NCI-H146 treated with DMSO at 0.1 percent for 48 hours (cell line): Measurements from ENCODE around the gene CCL22.

Experiments used
- DNase-seq: peaks from one replicate; lab custom pipeline; 2025; ENCODE audit not compliant: unreplicated experiment; lab: John Stamatoyannopoulos, UW

CCL22 gene

DNA sequence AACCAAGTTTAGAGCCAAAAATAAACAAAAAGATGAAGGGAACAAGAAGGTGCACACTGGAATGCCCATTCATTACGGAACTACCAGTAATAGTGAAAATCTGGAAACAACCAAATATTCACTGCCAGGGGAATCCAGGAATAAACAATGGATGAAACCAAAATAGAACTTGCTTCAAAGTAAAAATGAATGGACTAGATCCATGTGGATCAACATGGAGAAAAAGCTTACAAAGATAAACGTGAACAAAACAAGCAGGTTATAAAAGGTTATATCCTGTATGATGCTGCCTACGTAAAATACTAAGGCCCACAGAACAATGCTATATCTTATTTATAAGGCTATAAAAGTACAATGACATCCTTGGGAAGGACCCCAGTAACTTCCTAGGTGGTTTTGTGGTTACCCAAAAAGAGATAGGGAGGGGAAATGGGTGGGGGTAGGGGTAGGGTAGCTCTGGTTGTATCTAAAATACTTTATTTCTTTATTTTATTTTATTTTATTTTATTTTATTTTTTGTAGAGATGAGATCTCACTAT lies 12.8 kb upstream of the CCL22 start:
- no peak for DNase-seq

DNA sequence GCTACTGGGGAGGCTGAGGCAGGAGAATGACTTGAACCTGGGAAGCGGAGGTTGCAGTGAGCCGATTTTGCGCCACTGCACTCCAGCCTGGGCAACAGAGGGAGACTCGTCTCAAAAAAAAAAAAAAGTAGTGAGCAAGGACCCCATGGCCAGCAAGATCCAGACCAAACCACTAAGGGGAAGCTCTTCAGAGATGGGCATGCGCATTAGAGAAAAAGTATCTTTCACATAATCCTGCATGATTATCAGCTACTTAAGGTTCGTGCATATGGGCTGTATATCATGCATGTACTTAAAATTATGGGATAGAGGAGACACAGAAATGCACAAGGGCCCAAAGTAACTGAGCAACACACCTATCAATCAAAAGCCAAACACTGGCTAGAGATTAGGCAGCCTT lies 10.7 kb upstream of the CCL22 start:
- no peak for DNase-seq

DNA sequence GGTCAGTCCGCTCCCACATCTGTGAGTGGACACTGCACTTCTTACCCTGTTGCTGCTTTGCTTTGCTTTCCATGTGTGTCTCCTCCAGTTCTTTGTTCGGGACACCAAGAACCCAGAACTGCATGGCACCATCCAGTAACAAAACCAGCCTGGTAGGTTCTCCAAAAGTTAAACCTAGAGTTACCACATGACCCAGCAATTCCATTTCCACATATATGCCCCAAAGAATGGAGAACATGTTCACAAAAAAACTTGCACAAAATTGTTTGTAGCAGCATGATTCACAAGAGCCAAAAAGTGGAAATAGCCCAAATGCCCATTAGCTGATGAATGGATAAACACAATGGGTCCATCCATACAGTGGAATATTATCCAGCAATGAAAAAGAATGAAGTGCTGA lies 10.3 kb upstream of the CCL22 start:
- DNase-seq: no peak

DNA sequence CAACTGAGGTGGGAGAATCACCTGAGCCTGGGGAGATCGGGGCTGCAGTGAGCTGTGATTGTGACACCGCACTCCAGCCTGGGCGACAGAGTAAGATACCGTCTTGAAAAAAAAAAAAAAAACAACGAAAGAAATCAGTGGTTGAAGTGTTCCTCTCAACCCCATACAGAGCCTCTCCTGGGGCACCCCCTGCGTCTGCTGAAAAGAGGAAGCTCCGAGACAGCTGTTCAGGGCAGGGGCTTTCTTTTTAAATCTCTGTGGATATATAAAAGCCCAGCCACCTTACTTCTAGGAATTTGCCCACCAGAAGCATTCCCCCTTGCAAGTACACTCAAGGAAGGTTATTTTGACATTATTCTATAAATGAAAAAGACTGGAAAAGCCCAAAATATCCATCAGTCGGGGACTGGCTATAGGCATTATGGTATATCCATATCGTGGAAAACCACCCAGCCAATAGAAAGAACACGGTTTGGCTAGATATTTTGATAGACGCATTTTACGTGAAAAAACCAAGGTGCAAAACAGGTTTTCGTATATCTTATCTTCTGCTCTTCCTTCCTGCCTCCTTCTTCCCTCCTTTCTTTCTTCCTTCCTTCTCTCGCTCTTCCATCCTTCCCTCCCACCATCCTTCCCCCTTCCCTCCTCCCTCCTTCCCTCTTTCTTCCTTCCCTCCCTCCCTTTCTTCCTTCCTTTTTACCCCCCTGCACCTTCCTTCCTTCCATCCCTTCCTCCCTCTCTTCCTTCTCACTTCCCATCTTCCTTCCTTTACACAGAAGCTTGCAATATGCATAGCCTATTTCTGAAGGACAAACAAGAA lies 9.2 kb upstream of the CCL22 start:
- no peak for DNase-seq

DNA sequence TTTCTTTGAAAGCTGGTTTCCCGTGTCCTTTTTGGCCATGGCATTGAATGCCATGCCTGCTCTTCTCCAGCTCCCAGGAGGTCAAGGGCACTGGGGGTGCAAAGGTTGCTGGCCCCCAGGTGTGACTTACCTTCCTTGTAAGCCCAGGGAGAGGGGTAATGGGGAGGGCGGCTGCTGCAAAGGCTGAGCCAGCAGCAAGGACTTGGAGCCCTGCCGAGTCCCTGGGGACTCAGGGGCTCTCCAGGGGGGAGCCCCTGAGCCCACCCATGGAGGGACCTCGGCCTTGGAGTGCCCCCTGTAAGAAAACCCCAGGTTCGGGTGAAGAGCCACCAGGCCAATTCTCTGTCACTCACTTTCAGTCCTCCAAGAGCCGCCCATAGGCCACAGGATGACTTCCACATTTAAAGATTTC lies 5.9 kb upstream of the CCL22 start:
- no peak for DNase-seq

DNA sequence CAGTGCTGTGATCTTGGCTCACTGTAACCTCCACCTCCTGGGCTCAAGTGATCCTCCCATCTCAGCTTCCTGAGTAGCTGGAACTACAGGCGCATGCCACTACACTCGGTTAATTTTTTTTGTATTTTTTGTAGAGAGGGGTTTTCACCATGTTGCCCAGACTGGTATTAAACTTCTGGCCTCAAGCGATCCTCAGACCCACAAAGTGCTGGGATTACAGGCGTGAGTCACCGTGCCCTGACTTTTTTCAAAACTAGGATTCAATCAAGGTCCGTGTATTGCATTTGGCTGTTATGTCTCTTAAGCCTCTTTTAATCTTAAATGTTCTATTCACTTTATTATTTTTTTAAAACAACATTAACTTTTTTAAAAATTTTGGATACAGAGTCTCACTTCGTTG lies 4.3 kb upstream of the CCL22 start:
- no peak for DNase-seq

DNA sequence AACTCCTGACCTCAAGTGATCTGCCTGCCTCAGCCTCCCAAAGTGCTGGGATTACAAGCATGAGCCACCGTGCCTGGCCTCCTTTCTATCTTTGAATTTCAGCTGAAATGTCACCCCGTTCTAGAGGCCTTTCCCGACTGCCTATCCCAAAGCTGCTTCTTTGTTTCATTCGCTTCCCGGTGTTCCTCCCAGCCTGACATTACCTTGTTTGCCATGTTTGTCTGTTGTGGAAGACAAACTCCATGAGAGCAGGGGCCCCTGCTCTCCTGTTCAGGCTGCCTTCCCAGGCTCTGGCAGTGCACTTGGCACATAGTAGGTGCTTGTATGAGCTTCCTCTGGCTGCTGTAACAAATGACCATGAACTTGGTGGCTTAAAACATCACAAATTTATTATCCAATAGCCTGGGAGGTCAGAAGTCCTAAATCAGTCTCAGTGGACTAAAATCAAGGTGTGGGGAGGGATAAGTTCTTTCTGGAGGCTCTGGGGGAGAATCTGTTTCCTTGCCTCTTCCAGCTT lies 2.6 kb upstream of the CCL22 start:
- no peak for DNase-seq

DNA sequence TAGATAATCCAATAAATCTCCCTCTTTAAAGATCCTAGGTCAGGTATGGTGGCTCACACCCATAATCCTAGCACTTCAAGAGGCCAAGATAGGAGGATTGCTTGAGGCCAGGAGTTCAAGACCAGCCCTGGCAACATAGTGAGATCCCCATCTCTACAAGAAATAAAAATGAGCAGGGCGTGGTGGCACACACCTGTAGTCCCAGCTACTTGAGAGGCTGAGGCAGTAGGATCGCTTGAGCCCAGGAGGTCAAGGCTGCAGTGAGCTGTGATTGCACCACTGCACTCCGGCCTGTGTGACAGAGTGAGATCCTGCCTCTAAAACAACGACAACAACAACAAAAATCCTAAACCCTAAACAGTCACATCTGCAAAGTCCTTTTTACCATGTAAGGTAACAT lies 2.0 kb upstream of the CCL22 start:
- DNase-seq: no peak

DNA sequence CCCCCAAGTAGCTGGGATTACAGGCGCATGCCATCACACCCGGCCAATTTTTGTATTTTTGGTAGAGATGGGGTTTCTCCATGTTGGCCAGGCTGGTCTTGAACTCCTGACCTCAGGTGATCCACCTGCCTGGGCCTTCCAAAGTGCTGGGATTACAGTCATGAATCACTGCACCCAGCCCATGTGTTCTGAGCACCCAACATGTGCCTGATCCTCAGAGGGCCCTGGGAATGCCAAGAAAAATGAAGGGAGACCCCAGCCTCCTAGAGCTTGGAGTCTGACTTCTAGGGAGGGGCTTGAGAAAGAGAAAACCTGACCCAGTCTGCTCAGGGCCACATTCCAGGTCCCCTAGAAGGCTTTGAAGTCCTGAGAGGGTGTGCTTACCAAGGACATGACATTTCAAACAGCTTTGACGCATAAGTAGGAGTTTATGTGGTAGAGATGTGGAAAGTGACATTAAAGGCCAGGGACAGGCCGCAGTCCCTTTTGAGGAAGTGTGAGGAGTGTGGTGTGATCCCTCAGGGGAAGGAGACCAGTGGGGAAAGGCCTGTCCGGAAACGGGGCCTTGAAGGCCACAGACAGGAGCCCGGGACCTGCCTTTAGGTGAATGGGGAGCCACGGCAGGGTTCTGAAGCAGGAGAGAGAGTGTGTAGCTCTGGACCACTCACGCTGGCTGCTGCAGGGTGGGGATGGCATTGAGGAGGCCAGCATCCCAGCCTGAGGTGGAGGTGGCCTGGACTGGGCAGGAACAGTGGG lies 1.1 kb upstream of the CCL22 start:
- DNase-seq: no peak

DNA sequence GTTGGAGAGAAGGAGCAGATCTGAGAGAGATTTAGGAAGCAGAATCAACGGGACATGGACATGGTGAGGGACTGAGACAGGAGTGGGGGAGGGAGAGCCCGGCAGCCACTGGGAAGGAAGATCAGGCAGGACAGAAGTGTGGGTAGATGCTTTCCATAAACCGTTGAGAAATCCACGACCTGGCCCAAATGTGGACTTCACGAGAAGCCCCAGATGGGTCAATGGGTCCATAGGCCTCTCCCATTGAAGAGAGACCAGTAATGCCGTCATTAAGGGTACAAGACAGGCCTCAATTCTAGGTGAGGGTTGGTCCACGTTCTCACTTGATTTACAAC lies 530 bp upstream of the CCL22 start:
- no peak for DNase-seq

DNA sequence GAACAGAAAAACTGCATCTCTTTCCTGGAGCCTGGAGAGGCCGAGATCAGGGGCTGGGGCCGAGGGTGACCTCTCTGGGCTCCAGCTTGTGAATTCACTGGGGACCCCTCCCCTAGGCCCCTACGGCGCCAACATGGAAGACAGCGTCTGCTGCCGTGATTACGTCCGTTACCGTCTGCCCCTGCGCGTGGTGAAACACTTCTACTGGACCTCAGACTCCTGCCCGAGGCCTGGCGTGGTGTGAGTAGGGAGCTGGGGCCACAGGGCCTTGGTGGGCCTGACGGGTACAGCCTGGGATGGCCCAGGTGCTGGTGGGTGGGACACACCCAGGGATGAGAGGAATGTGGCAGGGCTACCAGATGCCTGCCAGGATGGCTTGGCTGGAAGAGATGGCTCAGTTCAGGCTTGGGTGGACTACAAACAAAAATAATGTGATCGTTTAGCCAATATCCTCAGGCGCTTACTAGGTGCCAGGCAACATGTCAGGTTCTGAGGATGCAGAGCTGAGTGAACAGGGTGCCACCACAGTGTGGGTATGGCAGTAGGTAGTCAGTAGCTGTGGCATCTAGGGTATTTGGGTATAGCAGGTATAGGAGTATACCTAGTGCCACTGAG lies 1.8 kb downstream of the CCL22 start:
- no peak for DNase-seq

DNA sequence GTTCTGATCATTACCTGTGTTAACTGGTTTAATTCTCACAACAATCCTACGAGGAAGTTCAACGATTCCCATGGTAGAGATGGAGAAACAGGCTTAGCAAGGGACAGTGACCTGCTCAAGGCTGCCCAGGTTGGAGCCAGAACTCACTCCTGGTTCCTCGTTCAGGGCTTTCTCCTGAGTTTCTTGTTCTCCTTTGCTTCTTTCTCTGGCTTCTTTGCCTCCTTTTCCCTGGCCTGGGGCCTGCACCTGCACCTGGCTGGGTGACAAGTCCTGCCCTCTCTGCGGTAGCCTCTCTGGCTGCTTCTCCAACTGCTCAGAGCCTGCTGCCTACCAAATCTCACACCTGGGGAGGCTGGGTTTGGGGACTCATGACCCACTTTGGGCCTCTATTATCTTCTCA lies 2.8 kb downstream of the CCL22 start:
- no peak for DNase-seq

DNA sequence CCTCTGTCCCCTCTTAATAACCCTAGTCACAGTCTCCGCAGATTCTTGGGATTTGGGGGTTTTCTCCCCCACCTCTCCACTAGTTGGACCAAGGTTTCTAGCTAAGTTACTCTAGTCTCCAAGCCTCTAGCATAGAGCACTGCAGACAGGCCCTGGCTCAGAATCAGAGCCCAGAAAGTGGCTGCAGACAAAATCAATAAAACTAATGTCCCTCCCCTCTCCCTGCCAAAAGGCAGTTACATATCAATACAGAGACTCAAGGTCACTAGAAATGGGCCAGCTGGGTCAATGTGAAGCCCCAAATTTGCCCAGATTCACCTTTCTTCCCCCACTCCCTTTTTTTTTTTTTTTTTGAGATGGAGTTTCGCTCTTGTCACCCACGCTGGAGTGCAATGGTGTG lies 5.6 kb downstream of the CCL22 start:
- DNase-seq: no peak

DNA sequence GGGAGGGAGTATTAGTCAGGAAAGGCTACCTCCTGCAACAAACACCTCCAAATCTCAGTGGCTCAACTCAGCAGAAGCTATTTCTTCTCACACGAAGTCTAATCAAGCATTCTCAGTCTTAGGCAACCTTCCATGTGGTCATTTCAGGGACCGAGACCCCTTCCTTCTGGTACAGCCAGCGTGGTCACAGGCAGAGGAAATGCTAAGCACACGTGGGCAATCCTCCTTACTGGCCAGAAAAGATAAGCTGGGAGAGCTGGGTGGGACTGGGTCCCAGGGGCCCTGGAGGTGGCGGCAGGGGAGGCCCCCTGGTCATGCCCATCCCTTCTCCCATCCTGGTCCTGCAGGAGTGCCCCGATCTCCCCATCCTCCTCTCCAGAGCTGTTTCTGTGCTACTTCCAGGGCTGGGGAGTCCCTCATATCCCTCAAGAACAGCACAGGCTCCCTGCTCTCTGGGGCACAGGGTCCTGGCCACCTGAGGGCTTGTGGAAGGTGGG lies 8.0 kb downstream of the CCL22 start:
- DNase-seq: no peak

DNA sequence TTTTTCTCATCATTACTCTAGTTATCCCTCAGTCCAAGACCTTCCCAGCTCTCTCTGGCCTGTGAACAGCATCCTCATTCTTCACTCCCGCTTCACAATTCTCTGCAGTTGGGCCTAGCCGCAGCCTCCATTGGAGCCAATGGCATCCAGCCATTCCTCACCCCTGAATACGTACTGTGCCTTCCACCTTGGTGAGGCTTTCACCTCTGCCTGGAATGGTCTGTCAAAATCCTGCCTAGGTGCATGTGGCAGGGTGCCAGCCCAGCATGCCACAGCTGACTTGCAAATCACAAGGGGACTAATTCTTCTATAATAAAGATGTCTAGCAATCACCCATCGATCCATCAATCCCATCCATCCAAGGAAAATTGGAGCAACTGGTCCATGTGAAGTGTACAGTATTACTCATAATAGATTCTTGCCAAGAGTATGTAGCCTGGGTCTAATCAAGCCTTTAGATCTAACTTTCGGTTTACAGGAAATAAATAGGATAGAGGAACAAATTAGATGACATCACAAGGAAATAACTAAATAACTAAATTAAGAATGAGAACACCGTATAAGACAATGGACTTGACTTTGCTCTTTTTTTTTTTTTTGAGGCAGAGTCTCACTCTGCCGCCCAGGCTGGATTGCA lies 8.7 kb downstream of the CCL22 start:
- DNase-seq: no peak

DNA sequence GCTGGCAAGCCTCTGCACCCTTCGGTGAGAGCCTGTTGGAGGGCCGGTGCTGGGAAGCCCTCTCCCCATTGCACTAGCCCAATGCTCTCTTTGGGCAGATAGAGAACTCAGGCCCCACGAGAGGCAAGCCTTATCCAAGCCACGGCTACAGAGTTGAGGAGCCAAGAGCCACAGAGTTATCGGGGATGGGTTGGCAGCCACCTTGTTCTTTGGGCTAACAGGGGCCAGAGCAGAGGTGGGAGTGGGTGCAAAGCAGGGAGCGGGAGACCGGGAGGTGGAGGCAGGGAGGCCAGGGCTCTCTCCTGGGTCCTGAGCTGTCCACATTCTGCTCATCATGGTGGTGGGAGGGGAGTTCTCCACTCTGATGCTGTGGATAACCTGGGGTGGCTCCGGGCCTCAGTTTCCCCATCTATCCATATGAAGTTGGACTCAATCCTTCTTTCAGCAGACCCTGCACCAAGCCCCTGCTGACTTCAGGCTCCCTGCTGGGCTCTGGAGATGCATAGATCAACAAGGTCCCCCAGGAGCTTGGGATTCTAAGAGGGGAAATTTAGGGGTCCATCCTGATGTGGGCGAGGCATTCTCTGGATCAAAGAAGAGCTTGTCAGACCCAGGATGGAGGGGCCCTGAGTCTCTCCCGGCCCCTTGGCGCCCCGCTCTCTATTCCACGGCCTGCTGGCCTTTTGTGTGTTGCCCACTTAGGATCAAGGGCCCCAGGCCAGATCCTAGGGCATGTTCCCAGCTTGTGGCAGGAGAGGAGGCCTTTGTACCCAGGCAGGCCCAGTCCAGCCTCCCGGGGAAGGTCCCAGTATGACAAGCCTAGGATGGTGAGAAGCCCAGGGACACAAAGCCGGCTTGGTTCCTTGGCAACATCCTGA lies 13.2 kb downstream of the CCL22 start:
- no peak for DNase-seq

DNA sequence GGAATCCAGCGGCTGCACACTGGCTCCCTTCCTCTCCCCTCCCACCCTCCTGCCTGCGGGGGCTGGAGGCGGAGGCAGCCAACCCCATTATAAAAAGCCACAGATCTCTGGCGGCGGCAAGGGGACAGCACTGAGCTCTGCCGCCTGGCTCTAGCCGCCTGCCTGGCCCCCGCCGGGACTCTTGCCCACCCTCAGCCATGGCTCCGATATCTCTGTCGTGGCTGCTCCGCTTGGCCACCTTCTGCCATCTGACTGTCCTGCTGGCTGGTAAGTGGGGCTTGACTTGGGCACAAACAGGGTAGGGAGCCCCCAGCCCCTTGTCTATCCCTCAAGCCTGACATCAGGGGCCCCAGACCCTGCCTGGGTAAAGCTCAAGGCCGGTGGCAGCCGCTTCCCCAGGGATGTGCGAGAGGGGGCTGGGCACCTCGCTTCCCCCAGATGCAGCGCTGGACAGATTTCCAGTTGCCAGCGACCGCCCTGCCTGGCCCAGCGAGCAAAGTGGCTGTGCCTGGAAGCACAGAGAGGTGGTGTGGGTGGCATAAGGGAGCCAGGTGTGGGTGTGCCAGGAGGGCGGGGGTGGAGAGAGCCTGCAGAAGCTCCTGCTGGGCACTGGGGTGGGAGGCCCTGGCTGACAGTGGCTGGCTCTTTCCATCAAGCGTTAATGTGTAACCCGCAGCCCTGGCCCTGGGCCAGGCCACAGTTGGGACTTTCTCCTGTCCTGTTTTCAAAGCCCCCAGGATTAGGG lies 14.0 kb downstream of the CCL22 start, which contains the start of gene CX3CL1:
Gene CX3CL1, plus strand, starts transcription at position 119 of the 745 bp plus-strand sequence. Its CDS starts 79 bp downstream, at position 198.
- DNase-seq: peak; percentile 1

DNA sequence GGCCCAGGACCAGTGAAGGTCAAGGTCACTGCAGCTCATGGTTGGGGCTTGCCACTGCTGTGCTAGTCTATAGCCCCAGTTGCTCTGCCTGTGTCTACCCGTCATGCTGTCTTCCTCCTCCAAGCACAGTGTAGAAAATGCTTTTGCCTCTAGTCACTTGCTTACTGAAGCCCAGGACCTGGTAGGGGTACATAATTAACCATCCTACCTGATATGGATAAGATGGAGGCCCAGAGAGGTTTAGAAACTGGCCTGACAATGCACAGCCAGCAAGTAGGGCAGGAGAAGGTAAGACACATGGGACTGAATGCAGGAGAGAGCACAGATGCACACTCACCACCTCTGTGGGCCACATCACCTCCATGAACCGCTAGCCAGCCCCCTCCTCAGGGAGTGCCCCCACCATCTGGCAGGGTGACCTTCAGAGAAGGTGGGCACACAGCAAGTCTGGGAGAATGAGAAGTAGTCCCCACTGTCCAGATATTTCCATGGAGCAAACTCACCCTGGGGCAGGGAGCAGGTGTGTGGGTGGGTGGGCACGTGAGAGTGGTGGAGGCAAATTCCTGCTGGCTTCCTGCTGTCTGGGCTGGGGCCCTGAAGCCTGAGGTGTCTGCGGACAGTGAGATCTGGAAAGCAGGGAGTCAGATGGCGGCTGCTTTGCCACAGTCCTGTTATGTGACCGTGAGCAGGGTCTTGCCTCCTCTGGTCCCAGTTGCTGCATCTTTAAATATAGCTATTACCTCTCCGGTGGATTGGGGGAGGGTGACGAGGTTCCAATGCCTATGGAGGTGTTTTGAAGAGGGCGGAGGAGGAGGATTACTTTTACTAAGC lies 14.7 kb downstream of the CCL22 start:
- DNase-seq: no peak
